HUES6 (cell line): ENCODE measurements around the gene TBCEL.
"Not testable (repeated sequence)": the region's sequence is repeated elsewhere in the genome, so short reads cannot be mapped to it uniquely, and the experiment has no call there.

Source experiments
- H3K27ac ChIP-seq: 2 replicates; pipeline ENCODE4 v1.7.0; 2013; ENCODE audit warnings: low read depth, mild to moderate bottlenecking, low read length, inconsistent platforms
- H3K27me3 ChIP-seq: 2 replicates; pipeline ENCODE4 v1.6.1; 2013; ENCODE audit warnings: low read length; ENCODE audit not compliant: control insufficient read depth, insufficient read depth
- H3K36me3 ChIP-seq: 2 replicates; pipeline ENCODE4 v1.6.1; 2013; ENCODE audit warnings: low read length; ENCODE audit not compliant: control insufficient read depth, insufficient read depth
- H3K4me1 ChIP-seq: 2 replicates; pipeline ENCODE4 v1.6.1; 2013; ENCODE audit warnings: low read length; ENCODE audit not compliant: control insufficient read depth, insufficient read depth
- H3K4me3 ChIP-seq: 2 replicates; pipeline ENCODE4 v1.5.1; 2013; ENCODE audit warnings: low read depth, low read length
- H3K9ac ChIP-seq: one replicate; pipeline ENCODE4 v1.6.1; 2013; ENCODE audit warnings: mild to moderate bottlenecking, low read length
- H3K9me3 ChIP-seq: 2 replicates; pipeline ENCODE4 v1.6.1; 2013; ENCODE audit warnings: low read depth, low read length; ENCODE audit not compliant: control insufficient read depth, insufficient read depth

Gene TBCEL

DNA sequence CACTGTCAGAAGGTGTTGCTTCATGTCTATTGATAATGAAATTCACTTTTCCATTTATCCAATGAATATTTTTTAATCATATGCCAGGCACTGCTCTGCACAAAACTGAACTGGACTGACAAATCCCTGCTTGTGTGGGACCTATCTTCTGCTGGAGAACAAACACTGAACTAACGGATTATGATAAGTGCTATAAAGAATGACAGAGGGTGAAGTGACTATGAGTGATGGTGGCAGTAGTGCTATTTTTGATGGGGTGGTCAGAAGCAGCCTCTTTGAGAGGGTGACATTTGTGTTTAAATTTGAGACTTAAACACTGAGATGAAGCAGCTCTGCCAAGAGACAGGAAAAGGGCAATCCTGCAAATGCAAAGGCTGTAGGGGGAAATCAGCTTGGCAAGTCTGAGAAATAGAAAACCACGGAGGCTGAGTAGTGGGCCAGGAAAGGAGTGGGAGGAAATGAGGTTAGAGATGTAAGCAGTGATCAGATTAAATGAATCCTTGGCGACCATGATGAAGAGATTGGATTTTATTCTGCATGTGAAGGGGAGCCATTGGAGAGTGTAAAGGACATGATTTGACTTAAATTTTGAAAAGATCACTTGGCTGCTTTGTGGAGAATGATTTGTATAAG, 6.0 kb downstream of the TBCEL start:
- H3K9me3 ChIP-seq, result no peaks in the 10 kb centered on the region
- no peaks in the 10 kb centered on the region for H3K36me3 ChIP-seq
- no peak overlapping the region for H3K27ac ChIP-seq
- H3K27me3 ChIP-seq, result no peaks in the 10 kb centered on the region
- peaks cover 5% of the 10 kb centered on the region; the same call in 1 of the 2 replicates for H3K4me1 ChIP-seq
- H3K9ac ChIP-seq, result no peak overlapping the region
- H3K4me3 ChIP-seq, result no peak overlapping the region

- Histone ChIP-seq H3K9ac (no peak overlapping the region), H3K4me3 (no peak overlapping the region), H3K36me3 (no peaks in the 10 kb centered on the region), H3K27ac (no peak overlapping the region), H3K27me3 (no peaks in the 10 kb centered on the region), H3K4me1 (peaks cover 14% of the 10 kb centered on the region), H3K9me3 (no peaks in the 10 kb centered on the region)
Measured at GRCh38 chr11:121031167-121031566, 7.3 kb downstream of the TBCEL start.

GRCh38 chr11:121031648-121032047, 7.7 kb downstream of the TBCEL start:
- not testable (repeated sequence) for H3K27me3 ChIP-seq, H3K9ac ChIP-seq, H3K27ac ChIP-seq, H3K9me3 ChIP-seq, H3K4me3 ChIP-seq, H3K36me3 ChIP-seq
- peaks cover 14% of the 10 kb centered on the region for H3K4me1 ChIP-seq

DNA sequence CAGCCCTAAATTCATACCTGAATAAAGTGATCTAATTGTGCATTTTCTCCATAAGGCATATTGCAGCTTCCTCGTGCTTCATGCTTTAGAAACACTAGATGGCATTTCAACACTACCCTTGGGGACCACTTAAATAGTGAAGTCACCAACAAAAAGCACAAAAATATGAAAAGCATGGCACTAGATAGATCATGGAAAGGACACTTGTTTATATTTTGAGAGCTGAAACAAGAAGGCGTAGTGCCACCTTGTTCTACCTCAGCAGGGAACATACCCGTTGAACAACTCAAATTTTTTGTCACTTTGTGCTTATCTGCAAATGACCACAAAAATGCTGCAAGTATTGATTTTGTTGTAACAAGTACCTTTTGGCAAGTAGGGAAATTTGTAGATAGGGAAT, 8.6 kb downstream of the TBCEL start:
- Histone ChIP-seq H3K4me1 (peaks cover 14% of the 10 kb centered on the region), H3K9me3 (no peaks in the 10 kb centered on the region), H3K4me3 (no peak overlapping the region), H3K27ac (no peak overlapping the region), H3K9ac (no peak overlapping the region), H3K36me3 (no peaks in the 10 kb centered on the region), H3K27me3 (no peaks in the 10 kb centered on the region)

- no peaks in the 10 kb centered on the region for H3K9me3 ChIP-seq
- no peaks in the 10 kb centered on the region for H3K36me3 ChIP-seq
- peaks cover 18% of the 10 kb centered on the region for H3K4me1 ChIP-seq
- no peak overlapping the region for H3K4me3 ChIP-seq
- no peaks in the 10 kb centered on the region for H3K27me3 ChIP-seq
- no peak overlapping the region for H3K9ac ChIP-seq
- no peak overlapping the region for H3K27ac ChIP-seq
Measured at GRCh38 chr11:121033635-121034034, 9.7 kb downstream of the TBCEL start.

- no peak overlapping the region for H3K9ac ChIP-seq
- H3K9me3 ChIP-seq, result no peaks in the 10 kb centered on the region
- peaks cover 35% of the 10 kb centered on the region for H3K4me1 ChIP-seq
- H3K36me3 ChIP-seq, result no peaks in the 10 kb centered on the region
- H3K27ac ChIP-seq, result no peak overlapping the region
- H3K27me3 ChIP-seq, result no peaks in the 10 kb centered on the region
- no peak overlapping the region for H3K4me3 ChIP-seq
Measured at GRCh38 chr11:121035169-121035755, 11.4 kb downstream of the TBCEL start.

GRCh38 chr11:121035780-121036179, 11.9 kb downstream of the TBCEL start:
- no peak overlapping the region for H3K27ac ChIP-seq

GRCh38 chr11:121037016-121037415, 13.1 kb downstream of the TBCEL start:
- H3K9ac ChIP-seq, result no peak overlapping the region
- H3K4me3 ChIP-seq, result no peak overlapping the region
- H3K36me3 ChIP-seq, result no peaks in the 10 kb centered on the region
- no peak overlapping the region for H3K27ac ChIP-seq
- no peaks in the 10 kb centered on the region for H3K27me3 ChIP-seq
- H3K9me3 ChIP-seq, result no peaks in the 10 kb centered on the region
- peaks cover 36% of the 10 kb centered on the region for H3K4me1 ChIP-seq

More at GRCh38 chr11:121035780-121036179, 11.9 kb downstream of the TBCEL start:
- peaks cover 36% of the 10 kb centered on the region for H3K4me1 ChIP-seq
- H3K4me3 ChIP-seq, result no peak overlapping the region
- H3K27me3 ChIP-seq, result no peaks in the 10 kb centered on the region
- H3K9me3 ChIP-seq, result no peaks in the 10 kb centered on the region
- H3K36me3 ChIP-seq, result no peaks in the 10 kb centered on the region
- no peak overlapping the region for H3K9ac ChIP-seq

DNA sequence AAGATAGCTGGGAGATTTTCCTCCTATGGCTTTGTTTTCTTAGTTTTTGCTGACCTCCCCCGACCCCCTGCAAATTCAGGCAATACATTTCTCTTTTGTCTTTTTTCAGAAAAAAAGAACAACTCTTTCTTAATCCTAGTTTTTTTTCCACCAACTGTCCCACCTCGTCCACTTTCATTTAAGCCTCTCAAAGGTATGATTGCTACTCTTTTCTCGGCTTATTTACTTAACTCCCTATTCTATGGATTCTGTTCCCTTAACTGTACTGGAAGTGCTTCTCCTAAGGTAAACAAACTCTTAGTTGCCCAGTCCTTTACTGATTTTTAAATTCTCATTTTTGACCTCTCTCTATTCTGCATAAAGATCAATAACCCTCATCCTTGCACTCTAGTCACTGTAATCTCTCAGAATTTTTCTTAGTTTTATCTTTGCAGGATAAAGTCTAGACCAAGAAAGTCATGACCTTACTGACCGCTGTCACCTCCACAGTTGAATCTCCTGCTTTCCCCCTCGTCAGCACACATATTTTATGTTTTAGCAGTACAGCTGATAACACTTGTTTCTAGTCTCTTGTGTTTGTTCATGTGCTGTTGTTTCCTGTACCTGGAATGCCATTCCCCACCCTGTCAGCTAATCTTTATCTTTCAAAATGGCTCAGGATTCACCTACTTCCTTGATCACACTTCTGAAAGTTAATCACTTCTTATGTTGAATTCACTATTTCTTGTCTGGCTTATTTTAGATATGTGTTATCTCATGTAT, 14.9 kb downstream of the TBCEL start:
- H3K9ac ChIP-seq, result no peak overlapping the region
- no peak overlapping the region; the same call in 1 of the 2 replicates for H3K27ac ChIP-seq
- no peaks in the 10 kb centered on the region for H3K9me3 ChIP-seq
- no peaks in the 10 kb centered on the region for H3K36me3 ChIP-seq
- no peaks in the 10 kb centered on the region for H3K27me3 ChIP-seq
- no peak overlapping the region for H3K4me3 ChIP-seq
- H3K4me1 ChIP-seq, result peaks cover 36% of the 10 kb centered on the region

GRCh38 chr11:121039971-121040613, 16.2 kb downstream of the TBCEL start:
- Histone ChIP-seq H3K36me3 (no peaks in the 10 kb centered on the region), H3K27ac (no peak overlapping the region), H3K9me3 (no peaks in the 10 kb centered on the region), H3K4me3 (no peak overlapping the region), H3K27me3 (no peaks in the 10 kb centered on the region), H3K9ac (no peak overlapping the region), H3K4me1 (peaks cover 32% of the 10 kb centered on the region)

GRCh38 chr11:121040614-121041002, 16.7 kb downstream of the TBCEL start:
- Histone ChIP-seq H3K9me3 (no peaks in the 10 kb centered on the region), H3K9ac (no peak overlapping the region), H3K27me3 (no peaks in the 10 kb centered on the region), H3K4me1 (peaks cover 27% of the 10 kb centered on the region), H3K4me3 (no peak overlapping the region), H3K36me3 (no peaks in the 10 kb centered on the region), H3K27ac (no peak overlapping the region)
